ENCODE measurements around the gene ZMAT5. TPM values are rescaled to one million over a fixed set of nuclear protein-coding genes. Genes with fewer than 3 reads are reported as not detected.

ZMAT5 gene
- total and polyA plus RNA-seq, 2 of the 13 experiments (the other 11 are each of a cell fraction or from before 2014, with no cell fraction given): 20.7 to 27.8 TPM

GRCh38 chr22:29705651-29706050 lies 61.2 kb downstream of the ZMAT5 start (continued):
- TF ChIP-seq HINFP (CRISPR knock-in tag; IDR thresholded peaks at IDR 0.05; ENCODE audit: low read depth) (no peak), BORCS8-MEF2B (CRISPR knock-in tag; IDR thresholded peaks at IDR 0.05) (no peak)

- WGBS (ENCODE audit: low lambda C conversion rate): 0% methylated on average over 4 of the region's 14 CpGs
- POLR2A ChIA-PET: no interaction called here
- no peak for TF ChIP-seq MTA1 (CRISPR knock-in tag; IDR thresholded peaks at IDR 0.05; ENCODE audit: borderline replicate concordance)
- no peak for TF ChIP-seq SMYD3 (CRISPR knock-in tag; IDR thresholded peaks at IDR 0.05)
- TF ChIP-seq ZFP62 (CRISPR knock-in tag; IDR thresholded peaks at IDR 0.05): no peak
- no peak for TF ChIP-seq ZNF564 (CRISPR knock-in tag; IDR thresholded peaks at IDR 0.05)
- TF ChIP-seq ZBTB38 (CRISPR knock-in tag; IDR thresholded peaks at IDR 0.05): no peak
- TF ChIP-seq NFYB (CRISPR knock-in tag; IDR thresholded peaks at IDR 0.05): no peak
- no peak for TF ChIP-seq ZNF7 (CRISPR knock-in tag; IDR thresholded peaks at IDR 0.05)
- TF ChIP-seq ZFP36L2 (CRISPR knock-in tag; IDR thresholded peaks at IDR 0.05): no peak
- TF ChIP-seq, protein P1, sequence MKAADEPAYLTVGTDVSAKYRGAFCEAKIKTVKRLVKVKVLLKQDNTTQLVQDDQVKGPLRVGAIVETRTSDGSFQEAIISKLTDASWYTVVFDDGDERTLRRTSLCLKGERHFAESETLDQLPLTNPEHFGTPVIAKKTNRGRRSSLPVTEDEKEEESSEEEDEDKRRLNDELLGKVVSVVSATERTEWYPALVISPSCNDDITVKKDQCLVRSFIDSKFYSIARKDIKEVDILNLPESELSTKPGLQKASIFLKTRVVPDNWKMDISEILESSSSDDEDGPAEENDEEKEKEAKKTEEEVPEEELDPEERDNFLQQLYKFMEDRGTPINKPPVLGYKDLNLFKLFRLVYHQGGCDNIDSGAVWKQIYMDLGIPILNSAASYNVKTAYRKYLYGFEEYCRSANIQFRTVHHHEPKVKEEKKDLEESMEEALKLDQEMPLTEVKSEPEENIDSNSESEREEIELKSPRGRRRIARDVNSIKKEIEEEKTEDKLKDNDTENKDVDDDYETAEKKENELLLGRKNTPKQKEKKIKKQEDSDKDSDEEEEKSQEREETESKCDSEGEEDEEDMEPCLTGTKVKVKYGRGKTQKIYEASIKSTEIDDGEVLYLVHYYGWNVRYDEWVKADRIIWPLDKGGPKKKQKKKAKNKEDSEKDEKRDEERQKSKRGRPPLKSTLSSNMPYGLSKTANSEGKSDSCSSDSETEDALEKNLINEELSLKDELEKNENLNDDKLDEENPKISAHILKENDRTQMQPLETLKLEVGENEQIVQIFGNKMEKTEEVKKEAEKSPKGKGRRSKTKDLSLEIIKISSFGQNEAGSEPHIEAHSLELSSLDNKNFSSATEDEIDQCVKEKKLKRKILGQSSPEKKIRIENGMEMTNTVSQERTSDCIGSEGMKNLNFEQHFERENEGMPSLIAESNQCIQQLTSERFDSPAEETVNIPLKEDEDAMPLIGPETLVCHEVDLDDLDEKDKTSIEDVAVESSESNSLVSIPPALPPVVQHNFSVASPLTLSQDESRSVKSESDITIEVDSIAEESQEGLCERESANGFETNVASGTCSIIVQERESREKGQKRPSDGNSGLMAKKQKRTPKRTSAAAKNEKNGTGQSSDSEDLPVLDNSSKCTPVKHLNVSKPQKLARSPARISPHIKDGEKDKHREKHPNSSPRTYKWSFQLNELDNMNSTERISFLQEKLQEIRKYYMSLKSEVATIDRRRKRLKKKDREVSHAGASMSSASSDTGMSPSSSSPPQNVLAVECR (CRISPR knock-in tag; IDR thresholded peaks at IDR 0.05; ENCODE audit: borderline replicate concordance): no peak
- TF ChIP-seq HOXA9 (CRISPR knock-in tag; IDR thresholded peaks at IDR 0.05; ENCODE audit: borderline replicate concordance): no peak
- TF ChIP-seq TEF (CRISPR knock-in tag; IDR thresholded peaks at IDR 0.05): no peak
- TF ChIP-seq, protein P2, sequence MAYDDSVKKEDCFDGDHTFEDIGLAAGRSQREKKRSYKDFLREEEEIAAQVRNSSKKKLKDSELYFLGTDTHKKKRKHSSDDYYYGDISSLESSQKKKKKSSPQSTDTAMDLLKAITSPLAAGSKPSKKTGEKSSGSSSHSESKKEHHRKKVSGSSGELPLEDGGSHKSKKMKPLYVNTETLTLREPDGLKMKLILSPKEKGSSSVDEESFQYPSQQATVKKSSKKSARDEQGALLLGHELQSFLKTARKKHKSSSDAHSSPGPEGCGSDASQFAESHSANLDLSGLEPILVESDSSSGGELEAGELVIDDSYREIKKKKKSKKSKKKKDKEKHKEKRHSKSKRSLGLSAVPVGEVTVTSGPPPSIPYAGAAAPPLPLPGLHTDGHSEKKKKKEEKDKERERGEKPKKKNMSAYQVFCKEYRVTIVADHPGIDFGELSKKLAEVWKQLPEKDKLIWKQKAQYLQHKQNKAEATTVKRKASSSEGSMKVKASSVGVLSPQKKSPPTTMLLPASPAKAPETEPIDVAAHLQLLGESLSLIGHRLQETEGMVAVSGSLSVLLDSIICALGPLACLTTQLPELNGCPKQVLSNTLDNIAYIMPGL (CRISPR knock-in tag; IDR thresholded peaks at IDR 0.05; ENCODE audit: borderline replicate concordance in 1 of 2, low read depth in 1 of 2): no peak
These were observed 62.1 kb downstream of the ZMAT5 start for GRCh38 chr22:29704528-29705285.

More at GRCh38 chr22:29704528-29705285, 62.1 kb downstream of the ZMAT5 start:
- CTCF ChIA-PET (ENCODE audit: low intra/inter-chr PET ratio, low total read pairs): no interaction called here
- no peak overlapping the region for H2AFZ ChIP-seq (ENCODE audit: low read length)
- peak overlapping the region in 1 of 3 experiments; percentile 48; a peak in 2 of 6 replicates for H3K4me3 ChIP-seq (replicated peaks in 1 of 3; ENCODE audit: insufficient read depth in 1 of 3, low read depth in 2 of 3, low read length in 3 of 3)
- peaks cover 5 to 44% of the 10 kb centered on the region in 2 experiments for H3K27me3 ChIP-seq (ENCODE audit: control insufficient read depth in 1 of 2, insufficient read depth in 2 of 2, low read length in 2 of 2)
- peak; percentile 82 for ATAC-seq
- in situ Hi-C loops (cut with HindIII; ENCODE audit: extremely low pct_ligation_motif_present, low pct_unique_long_range_greater_than_20kb) (loop anchor here (5.0 to 10.0 kb wide), 2 partner anchors 303 to 380 kb away; partner anchors contain the start of gene HORMAD2), intact Hi-C loops (cut with micrococcal nuclease; ENCODE audit: unreplicated experiment) (loop anchor here (5.0 kb wide), 1 partner anchor 383 kb away; no protein-coding TSS in a partner anchor)
- H3K9me3 ChIP-seq (ENCODE audit: low read length): no peaks in the 10 kb centered on the region
- H3K9ac ChIP-seq (ENCODE audit: insufficient read depth, low read depth, low read length): no peak overlapping the region; the same call in 1 of the 2 replicates
- peak overlapping the region; percentile 65 for H3K4me2 ChIP-seq (ENCODE audit: low read depth, low read length)
- no TSS peak for BruUV-seq (replicated peaks)
- H3K27ac ChIP-seq (ENCODE audit: extremely low read length, insufficient read depth, low read length): no peak overlapping the region
- peak; percentile 72 for FAIRE-seq
- peak; percentile 83 for DNase-seq (ENCODE audit: low spot score)
- H3K36me3 ChIP-seq (replicated peaks in 1 of 2; ENCODE audit: control insufficient read depth in 1 of 2, insufficient read depth in 2 of 2, low read length in 2 of 2): no peaks in the 10 kb centered on the region
- peaks cover 43% of the 10 kb centered on the region for H3K4me1 ChIP-seq (ENCODE audit: insufficient read depth, low read length)
- H3K79me2 ChIP-seq (ENCODE audit: insufficient read depth, low read length): no peaks in the 10 kb centered on the region
- no peaks in the 10 kb centered on the region for H4K20me1 ChIP-seq (ENCODE audit: insufficient read depth, low read length)
